ENCODE results near the gene CDK5RAP3. TPM values are rescaled to one million over a fixed set of nuclear protein-coding genes. Genes with fewer than 3 reads are reported as not detected.
A peak's percentile ranks its signal among the peaks of the same experiment; 100 is the strongest.
"Not testable (repeated sequence)": the region's sequence is repeated elsewhere in the genome, so short reads cannot be mapped to it uniquely, and the experiment has no call there.

CDK5RAP3 gene
- polyA plus RNA-seq, 5 donors = 141 to 179 (median 149) TPM

- no peak for DNase-seq
Observed at GRCh38 chr17:47993964-47994363, 23.1 kb downstream of the CDK5RAP3 start.

- no peak for DNase-seq
Observed at GRCh38 chr17:47994724-47995123, 23.8 kb downstream of the CDK5RAP3 start.

GRCh38 chr17:47995241-47995935 lies 24.5 kb downstream of the CDK5RAP3 start:
- no peak for DNase-seq

GRCh38 chr17:47996201-47996600 lies 25.3 kb downstream of the CDK5RAP3 start:
- no peak for DNase-seq

GRCh38 chr17:47997586-47997985 lies 26.7 kb downstream of the CDK5RAP3 start:
- DNase-seq = no peak

GRCh38 chr17:47998044-47998443 lies 27.1 kb downstream of the CDK5RAP3 start:
- DNase-seq = no peak

- DNase-seq = no peak
Observed at GRCh38 chr17:47999582-47999981, 28.7 kb downstream of the CDK5RAP3 start.

GRCh38 chr17:48001197-48001596 lies 30.3 kb downstream of the CDK5RAP3 start:
- DNase-seq = no peak

GRCh38 chr17:48001657-48002056 lies 30.7 kb downstream of the CDK5RAP3 start:
- DNase-seq = not testable (repeated sequence)

- DNase-seq = no peak
Observed at GRCh38 chr17:48002266-48002915, 31.5 kb downstream of the CDK5RAP3 start.

- no peak for DNase-seq
Observed at GRCh38 chr17:48002916-48003416, 32.1 kb downstream of the CDK5RAP3 start.

GRCh38 chr17:48003417-48004151 lies 32.7 kb downstream of the CDK5RAP3 start:
- DNase-seq = no peak

- DNase-seq = no peak
Observed at GRCh38 chr17:48004983-48005382, 34.1 kb downstream of the CDK5RAP3 start.

GRCh38 chr17:48006936-48007709 lies 36.2 kb downstream of the CDK5RAP3 start:
- DNase-seq = no peak

- DNase-seq = no peak
Observed at GRCh38 chr17:48010193-48010592, 39.3 kb downstream of the CDK5RAP3 start.

- DNase-seq = no peak
Observed at GRCh38 chr17:48011405-48012150, 40.7 kb downstream of the CDK5RAP3 start.

- DNase-seq = peak in 1 of 2 donors; percentile 44
Observed at GRCh38 chr17:48012151-48012520, 41.2 kb downstream of the CDK5RAP3 start.

GRCh38 chr17:48012654-48013053 lies 41.7 kb downstream of the CDK5RAP3 start:
- DNase-seq = no peak

- no peak for DNase-seq
Observed at GRCh38 chr17:48013876-48014594, 43.1 kb downstream of the CDK5RAP3 start.

- no peak for DNase-seq
Observed at GRCh38 chr17:48014595-48015111, 43.7 kb downstream of the CDK5RAP3 start.

All from right lung (tissue), 5 donors.